ES-I3 (cell line): ENCODE measurements around the gene LGALS8.

ENCODE experiments used
- H3K36me3 ChIP-seq: 2 replicates; pipeline ENCODE4 v1.6.1; 2013; ENCODE audit warnings: mild to moderate bottlenecking, low read length, control low read depth, moderate library complexity; ENCODE audit not compliant: insufficient read depth
- H3K4me1 ChIP-seq: 2 replicates; pipeline ENCODE4 v1.6.1; 2013; ENCODE audit warnings: mild to moderate bottlenecking, control low read depth, low read length; ENCODE audit not compliant: insufficient read depth
- H3K9ac ChIP-seq: 2 replicates; pipeline ENCODE4 v1.6.1; 2013; ENCODE audit warnings: low read depth, mild to moderate bottlenecking, low read length, moderate library complexity
- H3K9me3 ChIP-seq: 2 replicates; pipeline ENCODE4 v1.6.1; 2013; ENCODE audit warnings: mild to moderate bottlenecking, low read length, moderate library complexity; ENCODE audit not compliant: control insufficient read depth, insufficient read depth

The LGALS8 gene

GRCh38 chr1:236520445-236521005 is 3.3 kb upstream of the LGALS8 start:
- Histone ChIP-seq H3K9me3 (no peaks in the 10 kb centered on the region), H3K36me3 (no peaks in the 10 kb centered on the region), H3K4me1 (peaks cover 9% of the 10 kb centered on the region), H3K9ac (no peak overlapping the region)

GRCh38 chr1:236522937-236523703 is 662 bp upstream of the LGALS8 start:
- Histone ChIP-seq H3K9me3 (no peaks in the 10 kb centered on the region), H3K36me3 (no peaks in the 10 kb centered on the region; the same call in 1 of the 2 replicates), H3K9ac (peak overlapping the region; percentile 80), H3K4me1 (no peaks in the 10 kb centered on the region)

- Histone ChIP-seq H3K36me3 (no peaks in the 10 kb centered on the region; the same call in 1 of the 2 replicates), H3K9me3 (no peaks in the 10 kb centered on the region), H3K9ac (peak overlapping the region; percentile 80), H3K4me1 (no peaks in the 10 kb centered on the region)
Observed at GRCh38 chr1:236524142-236524894, 536 bp downstream of the LGALS8 start.

- H3K9me3 ChIP-seq, result no peaks in the 10 kb centered on the region
- H3K4me1 ChIP-seq, result no peaks in the 10 kb centered on the region
- H3K9ac ChIP-seq, result peak overlapping the region; percentile 80
- no peaks in the 10 kb centered on the region; the same call in 1 of the 2 replicates for H3K36me3 ChIP-seq
Observed at GRCh38 chr1:236524895-236525184, 1.1 kb downstream of the LGALS8 start.

GRCh38 chr1:236526079-236526478 is 2.3 kb downstream of the LGALS8 start:
- Histone ChIP-seq H3K9ac (no peak overlapping the region), H3K4me1 (no peaks in the 10 kb centered on the region)

GRCh38 chr1:236530286-236530685 is 6.5 kb downstream of the LGALS8 start:
- Histone ChIP-seq H3K9ac (no peak overlapping the region), H3K9me3 (no peaks in the 10 kb centered on the region), H3K4me1 (no peaks in the 10 kb centered on the region; the same call in 1 of the 2 replicates), H3K36me3 (no peaks in the 10 kb centered on the region; the same call in 1 of the 2 replicates)

More at GRCh38 chr1:236526079-236526478, 2.3 kb downstream of the LGALS8 start:
- H3K36me3 ChIP-seq, result no peaks in the 10 kb centered on the region; the same call in 1 of the 2 replicates
- H3K9me3 ChIP-seq, result no peaks in the 10 kb centered on the region

- no peaks in the 10 kb centered on the region; the same call in 1 of the 2 replicates for H3K36me3 ChIP-seq
- H3K9ac ChIP-seq, result no peak overlapping the region
- H3K4me1 ChIP-seq, result no peaks in the 10 kb centered on the region; the same call in 1 of the 2 replicates
- no peaks in the 10 kb centered on the region for H3K9me3 ChIP-seq
Observed at GRCh38 chr1:236530959-236531358, 7.2 kb downstream of the LGALS8 start.

GRCh38 chr1:236532850-236533249 is 9.1 kb downstream of the LGALS8 start:
- Histone ChIP-seq H3K9me3 (no peaks in the 10 kb centered on the region), H3K9ac (no peak overlapping the region), H3K36me3 (no peaks in the 10 kb centered on the region; the same call in 1 of the 2 replicates), H3K4me1 (no peaks in the 10 kb centered on the region; the same call in 1 of the 2 replicates)

- no peaks in the 10 kb centered on the region for H3K9me3 ChIP-seq
- H3K36me3 ChIP-seq, result no peaks in the 10 kb centered on the region; the same call in 1 of the 2 replicates
- H3K4me1 ChIP-seq, result no peaks in the 10 kb centered on the region; the same call in 1 of the 2 replicates
- no peak overlapping the region for H3K9ac ChIP-seq
Observed at GRCh38 chr1:236534151-236534651, 10.4 kb downstream of the LGALS8 start.

- no peak overlapping the region for H3K9ac ChIP-seq
- no peaks in the 10 kb centered on the region; the same call in 1 of the 2 replicates for H3K4me1 ChIP-seq
- H3K9me3 ChIP-seq, result no peaks in the 10 kb centered on the region
- no peaks in the 10 kb centered on the region; the same call in 1 of the 2 replicates for H3K36me3 ChIP-seq
Observed at GRCh38 chr1:236535190-236535589, 11.4 kb downstream of the LGALS8 start.

GRCh38 chr1:236535662-236536161 is 11.9 kb downstream of the LGALS8 start:
- H3K9ac ChIP-seq, result no peak overlapping the region
- no peaks in the 10 kb centered on the region; the same call in 1 of the 2 replicates for H3K4me1 ChIP-seq
- no peaks in the 10 kb centered on the region for H3K9me3 ChIP-seq
- H3K36me3 ChIP-seq, result no peaks in the 10 kb centered on the region; the same call in 1 of the 2 replicates

GRCh38 chr1:236536540-236536939 is 12.8 kb downstream of the LGALS8 start:
- no peak overlapping the region for H3K9ac ChIP-seq
- no peaks in the 10 kb centered on the region for H3K9me3 ChIP-seq
- H3K36me3 ChIP-seq, result no peaks in the 10 kb centered on the region; the same call in 1 of the 2 replicates
- H3K4me1 ChIP-seq, result no peaks in the 10 kb centered on the region; the same call in 1 of the 2 replicates

- Histone ChIP-seq H3K4me1 (no peaks in the 10 kb centered on the region), H3K9me3 (no peaks in the 10 kb centered on the region), H3K9ac (no peak overlapping the region), H3K36me3 (peaks cover 9% of the 10 kb centered on the region)
Observed at GRCh38 chr1:236540813-236541465, 17.2 kb downstream of the LGALS8 start.

- Histone ChIP-seq H3K9me3 (no peaks in the 10 kb centered on the region), H3K36me3 (peaks cover 13% of the 10 kb centered on the region), H3K4me1 (no peaks in the 10 kb centered on the region), H3K9ac (no peak overlapping the region)
Observed at GRCh38 chr1:236541710-236542109, 17.9 kb downstream of the LGALS8 start.
